ENCODE data around the gene CCDC70.
"Not testable (repeated sequence)": the region's sequence is repeated elsewhere in the genome, so short reads cannot be mapped to it uniquely, and the experiment has no call there.

Gene CCDC70

GRCh38 chr13:51905787-51906186, 44.0 kb downstream of the CCDC70 start:
- DNase-seq = no peak

GRCh38 chr13:51906581-51906980, 44.8 kb downstream of the CCDC70 start:
- DNase-seq = peak in 3 of 56 donors; percentile 5 to 11 (median 7)

- DNase-seq = no peak
Observed at GRCh38 chr13:51907040-51907732, 45.4 kb downstream of the CCDC70 start.

DNA sequence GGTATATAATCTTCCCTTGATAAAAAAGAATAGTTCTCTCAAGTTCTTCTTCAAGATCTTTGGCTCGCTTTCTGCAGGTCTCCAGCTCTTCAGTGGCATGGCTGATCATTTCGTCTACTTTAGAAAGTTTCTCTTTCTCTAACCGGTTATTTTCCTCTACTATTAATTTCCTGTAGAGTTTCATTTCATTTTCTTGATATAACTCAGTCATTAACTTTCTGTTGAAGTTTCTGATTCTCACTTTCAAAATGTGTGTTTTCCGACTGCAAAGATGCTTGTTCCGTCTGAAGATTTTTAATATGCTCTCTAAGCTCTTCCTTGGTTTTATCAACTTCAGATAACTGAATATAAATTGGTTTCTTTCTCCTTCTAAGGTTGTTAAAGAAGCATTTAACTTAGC, 47.5 kb downstream of the CCDC70 start:
- DNase-seq = not testable (repeated sequence)

- DNase-seq = no peak
Observed at GRCh38 chr13:51910508-51910907, 48.7 kb downstream of the CCDC70 start.

DNA sequence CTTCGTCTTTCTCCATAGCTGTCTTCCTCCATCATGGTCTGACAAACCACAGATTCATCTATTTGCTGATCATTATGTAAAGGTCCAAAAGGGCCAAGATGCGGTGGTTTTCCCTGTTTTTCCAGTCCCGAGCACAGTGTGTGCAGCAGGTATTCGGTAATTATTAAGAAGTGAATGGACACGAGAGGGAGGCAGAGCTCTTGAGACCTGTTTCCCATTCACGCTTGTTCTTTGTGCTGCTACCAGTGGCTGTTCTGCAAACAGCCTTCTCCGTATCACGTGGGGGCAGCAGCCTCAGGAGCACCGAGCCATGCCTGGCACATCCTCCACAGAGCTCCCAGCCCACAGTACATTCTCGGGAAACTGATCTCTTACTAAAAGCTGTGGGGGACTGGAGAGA, 50.3 kb downstream of the CCDC70 start:
- peak in 49 of 56 donors; percentile 3 to 81 (median 45) for DNase-seq

DNA sequence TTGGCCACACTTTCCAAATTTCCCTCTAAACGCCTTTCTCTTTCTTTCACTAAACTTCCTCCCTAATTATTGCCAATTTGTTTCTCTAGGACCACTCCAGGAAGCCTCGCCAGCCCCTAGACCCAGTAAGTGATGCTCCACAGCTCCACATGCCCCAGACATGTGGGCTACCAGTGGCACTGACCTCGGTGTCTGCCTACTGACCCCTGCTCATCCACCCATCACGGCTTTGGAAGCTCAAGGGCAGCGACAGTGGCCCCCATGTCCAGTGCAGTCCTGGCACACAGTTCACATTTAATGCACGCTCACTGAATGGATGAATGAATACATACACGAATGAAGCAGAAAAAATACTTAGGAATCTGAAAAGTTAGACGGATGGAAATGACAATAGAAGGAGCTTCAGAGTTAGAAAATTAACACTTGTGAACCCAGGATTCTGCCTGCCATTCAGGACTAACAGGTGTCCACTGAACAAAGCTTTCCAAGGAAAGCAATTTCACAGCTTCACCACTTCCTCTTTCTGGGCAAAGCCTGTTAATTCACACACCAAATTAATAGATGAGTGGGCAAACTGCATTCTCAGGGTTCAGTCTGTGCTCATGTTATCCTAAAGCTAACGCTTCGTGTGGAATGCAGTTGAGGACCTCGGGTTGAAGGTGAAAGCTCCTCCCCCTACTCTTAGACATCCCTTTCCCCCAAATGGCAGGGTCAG, 50.9 kb downstream of the CCDC70 start:
- DNase-seq = no peak

GRCh38 chr13:51913421-51914136, 51.8 kb downstream of the CCDC70 start:
- DNase-seq = peak in 9 of 56 donors; percentile 9 to 40 (median 13)

- no peak for DNase-seq
Observed at GRCh38 chr13:51914137-51914493, 52.3 kb downstream of the CCDC70 start.

All from amygdala (tissue), 56 donors.